GM12878 (cell line): ENCODE measurements around the gene FNDC3B. TPM values are rescaled to one million over a fixed set of nuclear protein-coding genes. Genes with fewer than 3 reads are reported as not detected.

Source experiments
- ATAC-seq: fragments of 200-7000 bp; cut with Tn5 transposase; 3 replicates; pipeline ENCODE4 v1.9.1; 2020; ENCODE audit warnings: mild to moderate bottlenecking, moderate library complexity
- BruUV-seq: library from RNA; stranded (reverse); fragments of 400-500 nt; replicated peaks from 2 replicates; lab custom pipeline; 2021; lab: Mats Ljungman, UMichigan
- CTCF ChIA-PET: fragments of 300-600 bp; sonication (Branson Sonifier 250); formaldehyde crosslinking; extraction: SDS; loops from one replicate; lab custom pipeline; 2021; ENCODE audit warnings: inconsistent platforms; lab: Yijun Ruan, JAX
- POLR2A ChIA-PET: fragments of 350-600 bp; formaldehyde crosslinking; extraction: SDS; loops from one replicate; lab custom pipeline; 2021; ENCODE audit warnings: inconsistent platforms; lab: Charles Lee
- RAD21 ChIA-PET: fragments of 300-600 bp; sonication (Branson Sonifier 250); formaldehyde crosslinking; loops from one replicate; lab custom pipeline; 2023; ENCODE audit warnings: antibody characterized with exemption; ENCODE audit not compliant: unreplicated experiment; lab: Charles Lee
- SMC1A ChIA-PET: fragments of 300-600 bp; sonication (Branson Sonifier 250); formaldehyde crosslinking; loops from one replicate; lab custom pipeline; 2023; ENCODE audit not compliant: unreplicated experiment, uncharacterized antibody; lab: Charles Lee
- DNase-seq: peaks from one replicate; pipeline ENCODE4 v3.0.0-alpha.2; 2011; ENCODE audit warnings: low read depth, low spot score
- FAIRE-seq: peaks from 3 replicates; lab custom pipeline; 2011; peaks lifted over from hg19 to GRCh38; lab: Jason Lieb, UNC
- H2AFZ ChIP-seq: 2 replicates; pipeline ENCODE4 v1.6.0; 2011; ENCODE audit warnings: low read depth, low read length, control low read depth; ENCODE audit not compliant: control insufficient read depth
- H3K27ac ChIP-seq: 2 replicates; pipeline ENCODE4 v1.5.1; 2011; ENCODE audit warnings: control low read depth; ENCODE audit not compliant: control insufficient read depth, insufficient read depth
- H3K27me3 ChIP-seq, 2 experiments: replicated peaks in 1 of 2; 2 replicates each; pipeline versions ENCODE4 v1.6.0 to v1.6.1; 2011; ENCODE audit warnings: low read length in 1 of 2; ENCODE audit not compliant: control insufficient read depth in 2 of 2, insufficient read depth in 2 of 2
- H3K36me3 ChIP-seq, 2 experiments: 2 replicates each; pipeline ENCODE4 v1.5.1; 2011; ENCODE audit warnings: low read length in 1 of 2; ENCODE audit not compliant: control insufficient read depth in 2 of 2, insufficient read depth in 2 of 2
- H3K4me1 ChIP-seq: 2 replicates; pipeline ENCODE4 v1.6.1; 2011; ENCODE audit warnings: mild to moderate bottlenecking, low read length, moderate library complexity, mixed read lengths; ENCODE audit not compliant: control insufficient read depth, insufficient read depth
- H3K4me2 ChIP-seq: 2 replicates; pipeline ENCODE4 v1.6.0; 2011; ENCODE audit warnings: control low read depth; ENCODE audit not compliant: control insufficient read depth, insufficient read depth
- H3K4me3 ChIP-seq: fragments of 200-600 bp; sonication (generic); 2 replicates; pipeline ENCODE4 v1.5.1; 2016
- H3K79me2 ChIP-seq: 2 replicates; pipeline ENCODE4 v1.6.0; 2011; ENCODE audit warnings: low read length; ENCODE audit not compliant: control insufficient read depth, insufficient read depth
- H3K9ac ChIP-seq: 2 replicates; pipeline ENCODE4 v1.8.0; 2011; ENCODE audit warnings: low read length, control low read depth, mixed read lengths; ENCODE audit not compliant: control insufficient read depth, insufficient read depth
- H3K9me3 ChIP-seq: replicated peaks from 3 replicates; pipeline ENCODE4 v1.5.1; 2011; ENCODE audit warnings: mild to moderate bottlenecking, low read length; ENCODE audit not compliant: control insufficient read depth, insufficient read depth
- H4K20me1 ChIP-seq: 2 replicates; pipeline ENCODE4 v1.6.0; 2011; ENCODE audit not compliant: control insufficient read depth, insufficient read depth
- EED ChIP-seq: sonication (generic); IDR thresholded peaks from 2 replicates; pipeline ENCODE4 v1.6.1; 2016; ENCODE audit warnings: antibody characterized with exemption, low read depth
- EZH2 ChIP-seq: IDR thresholded peaks from 2 replicates; pipeline ENCODE4 v1.6.1; 2012; ENCODE audit warnings: low read depth, mild to moderate bottlenecking, control low read depth, inconsistent platforms, low read length, borderline replicate concordance; ENCODE audit not compliant: control insufficient read depth
- IRF4 ChIP-seq: IDR thresholded peaks from 2 replicates; pipeline ENCODE4 v1.6.1; 2011; ENCODE audit warnings: low read depth, low read length
- IRF5 ChIP-seq: fragments of 450-650 bp; IDR thresholded peaks from 2 replicates; pipeline ENCODE4 v1.6.1; 2017; ENCODE audit warnings: borderline replicate concordance
- LARP7 ChIP-seq: fragments of 450-650 bp; IDR thresholded peaks from 2 replicates; pipeline ENCODE4 v1.6.1; 2017; ENCODE audit warnings: mild to moderate bottlenecking
- NFYB ChIP-seq: IDR thresholded peaks from 2 replicates; pipeline ENCODE4 v1.6.1; 2011; ENCODE audit warnings: low read depth, mild to moderate bottlenecking, low read length, improper control_type of control experiment, moderate library complexity; ENCODE audit not compliant: insufficient read depth
- POLR2A ChIP-seq: IDR thresholded peaks from 2 replicates; pipeline ENCODE4 v1.6.1; 2011; ENCODE audit warnings: low read depth, mild to moderate bottlenecking, low read length
- POLR2AphosphoS2 ChIP-seq: IDR thresholded peaks from 2 replicates; pipeline ENCODE4 v1.6.1; 2011; ENCODE audit warnings: low read depth, mild to moderate bottlenecking, low read length, improper control_type of control experiment, moderate library complexity
- RUNX3 ChIP-seq: IDR thresholded peaks from 2 replicates; pipeline ENCODE4 v1.6.1; 2012; ENCODE audit warnings: low read length, inconsistent platforms
- TCF12 ChIP-seq: IDR thresholded peaks from 2 replicates; pipeline ENCODE4 v1.6.1; 2011; ENCODE audit warnings: low read depth, mild to moderate bottlenecking, low read length
- WGBS: methylation state at CpG from one replicate; pipeline ENCODE4 v1.1.6; 2016; ENCODE audit warnings: low lambda C conversion rate; ENCODE audit not compliant: insufficient replicate concordance, insufficient coverage; ENCODE audit errors: missing lambda C conversion rate; 5-methylcytosine and 5-hydroxymethylcytosine counted together
- in situ Hi-C: fragments of 300-500 bp; cut with MboI; formaldehyde crosslinking; loops from 9 replicates; pipeline ENCODE4 v1.14.3; 2018; ENCODE audit warnings: mixed read lengths
- intact Hi-C: fragments of 100-400 bp; cut with micrococcal nuclease; formaldehyde crosslinking; loops from one replicate; pipeline ENCODE4 v1.14.2; 2022; ENCODE audit not compliant: unreplicated experiment
- polyA plus RNA-seq, 11 experiments: library from polyadenylated mRNA; depleted of rRNA in 4 of 11; unstranded in 6 of 11; stranded (reverse) in 5 of 11; fragments of >200 nt; fragmentation: Nextera tagmentation in 4 of 11; fragmentation: Illumina TruSeq in 1 of 11; extraction: Ambion mirVana in 4 of 11; extraction: Trizol in 1 of 11; gene quantifications; 1 replicate in 1 of 11; 2 replicates in 10 of 11; pipeline versions ENCODE4 v1.2.1 to v1.2.3, GENCODE V29; 2011 to 2016; ENCODE audit warnings: inconsistent platforms in 2 of 11, missing spikeins in 2 of 11, low read depth in 1 of 11
- total RNA-seq, 4 experiments: library from RNA; depleted of rRNA in 3 of 4; stranded (reverse); fragments of >200 nt in 3 of 4; fragmentation: Illumina TruSeq in 1 of 4; extraction: Trizol in 1 of 4; gene quantifications; 2 replicates each; pipeline versions ENCODE4 v1.2.1 to v1.2.3, GENCODE V29; 2013 to 2021
- TF ChIP-seq, protein P1 (sequence below): IDR thresholded peaks from 2 replicates; pipeline ENCODE4 v1.6.1; 2012; ENCODE audit warnings: low read depth, low read length, improper control_type of control experiment

The FNDC3B gene
- total and polyA plus RNA-seq, 10 of the 15 experiments (the other 5 are each of a cell fraction or from before 2014, with no cell fraction given), result 7.9 to 35.0 (median 18.5) TPM

DNA sequence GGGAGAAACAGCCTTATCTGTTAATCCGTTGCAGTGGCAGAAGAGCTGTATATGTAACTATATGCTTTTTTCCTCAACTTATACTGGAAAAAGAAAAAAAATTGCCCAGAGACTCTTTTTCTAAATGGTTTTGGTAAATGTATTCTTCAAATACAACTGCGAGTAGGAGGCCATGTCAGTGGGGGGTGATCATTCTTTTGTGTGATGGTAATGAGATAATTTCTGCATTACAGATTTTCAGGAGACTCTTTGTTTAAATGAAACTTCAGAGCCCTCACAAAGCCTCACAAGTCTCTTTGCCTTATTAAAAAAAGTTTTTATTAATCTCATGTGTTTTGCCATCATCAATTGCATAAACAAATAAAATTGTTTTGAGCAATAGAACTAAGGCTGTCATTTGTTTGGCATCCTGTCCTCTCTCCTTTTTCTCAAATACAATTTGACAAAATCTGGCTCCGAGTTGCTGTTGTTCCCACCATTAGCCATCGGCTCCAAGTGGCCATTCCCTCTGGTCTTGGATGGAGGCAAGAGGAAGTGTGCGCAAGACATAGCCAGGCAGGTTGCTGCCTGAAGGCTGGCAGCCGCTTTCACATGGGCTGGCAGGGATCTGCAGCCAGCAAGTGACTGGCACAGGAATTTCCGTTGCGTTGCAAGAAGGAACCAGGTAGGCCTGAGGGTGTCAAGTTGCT lies 116.7 kb downstream of the FNDC3B start:
- no peak for ATAC-seq
- H4K20me1 ChIP-seq, result no peaks in the 10 kb centered on the region; the same call in 1 of the 2 replicates
- no peaks in the 10 kb centered on the region; a peak in 1 of 4 replicates for H3K36me3 ChIP-seq
- H3K79me2 ChIP-seq, result peaks cover 54% of the 10 kb centered on the region
- H3K4me1 ChIP-seq, result peaks cover 32% of the 10 kb centered on the region
- SMC1A ChIA-PET, result interaction anchor here (13.5 to 23.1 kb wide), 2 partner anchors 17 to 18 kb away, joined by 254 to 441 read pairs; no protein-coding TSS in a partner anchor
- in situ Hi-C loops, result no loop called here
- CTCF ChIA-PET, result interaction anchor here (1.4 kb wide), 1 partner anchor 17 kb away, joined by 4 read pairs; no protein-coding TSS in a partner anchor
- H3K4me3 ChIP-seq, result no peak overlapping the region
- H3K27me3 ChIP-seq, result no peaks in the 10 kb centered on the region
- 95% methylated on average over 8 of the region's 8 CpGs for WGBS
- RAD21 ChIA-PET, result no interaction called here
- no TSS peak for BruUV-seq
- H3K9me3 ChIP-seq, result no peaks in the 10 kb centered on the region; the same call in 1 of the 3 replicates
- no peak for DNase-seq
- POLR2A ChIA-PET, result interaction anchor here (1.5 kb wide), 1 partner anchor 23 kb away, joined by 10 read pairs; no protein-coding TSS in a partner anchor
- intact Hi-C loops, result no loop called here
- TF ChIP-seq IRF5 (no peak), IRF4 (no peak), POLR2AphosphoS2 (no peak), LARP7 (no peak), TCF12 (no peak), EZH2 (no peak), RUNX3 (no peak), NFYB (no peak), POLR2A (no peak), EED (no peak)
- TF ChIP-seq, protein P1, sequence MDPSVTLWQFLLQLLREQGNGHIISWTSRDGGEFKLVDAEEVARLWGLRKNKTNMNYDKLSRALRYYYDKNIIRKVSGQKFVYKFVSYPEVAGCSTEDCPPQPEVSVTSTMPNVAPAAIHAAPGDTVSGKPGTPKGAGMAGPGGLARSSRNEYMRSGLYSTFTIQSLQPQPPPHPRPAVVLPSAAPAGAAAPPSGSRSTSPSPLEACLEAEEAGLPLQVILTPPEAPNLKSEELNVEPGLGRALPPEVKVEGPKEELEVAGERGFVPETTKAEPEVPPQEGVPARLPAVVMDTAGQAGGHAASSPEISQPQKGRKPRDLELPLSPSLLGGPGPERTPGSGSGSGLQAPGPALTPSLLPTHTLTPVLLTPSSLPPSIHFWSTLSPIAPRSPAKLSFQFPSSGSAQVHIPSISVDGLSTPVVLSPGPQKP, result no peak
- no peak overlapping the region; the same call in 1 of the 2 replicates for H3K27ac ChIP-seq
- no peak for FAIRE-seq
- no peak overlapping the region for H2AFZ ChIP-seq
- no peak overlapping the region for H3K9ac ChIP-seq
- no peak overlapping the region for H3K4me2 ChIP-seq
